Stimulated activated CD8-positive, alpha-beta memory T cell treated with anti-CD3 and anti-CD28 coated beads, Interleukin-15, amount 100 ng/mL, for 1 hour (primary cell): ENCODE measurements around the gene SCP2.

Experiments used
- DNase-seq: peaks from one replicate; pipeline ENCODE4 v3.0.0-alpha.2; 2020; ENCODE audit warnings: low read depth

Gene SCP2

GRCh38 chr1:53082826-53083455 is 155.9 kb downstream of the SCP2 start:
- no peak for DNase-seq

DNA sequence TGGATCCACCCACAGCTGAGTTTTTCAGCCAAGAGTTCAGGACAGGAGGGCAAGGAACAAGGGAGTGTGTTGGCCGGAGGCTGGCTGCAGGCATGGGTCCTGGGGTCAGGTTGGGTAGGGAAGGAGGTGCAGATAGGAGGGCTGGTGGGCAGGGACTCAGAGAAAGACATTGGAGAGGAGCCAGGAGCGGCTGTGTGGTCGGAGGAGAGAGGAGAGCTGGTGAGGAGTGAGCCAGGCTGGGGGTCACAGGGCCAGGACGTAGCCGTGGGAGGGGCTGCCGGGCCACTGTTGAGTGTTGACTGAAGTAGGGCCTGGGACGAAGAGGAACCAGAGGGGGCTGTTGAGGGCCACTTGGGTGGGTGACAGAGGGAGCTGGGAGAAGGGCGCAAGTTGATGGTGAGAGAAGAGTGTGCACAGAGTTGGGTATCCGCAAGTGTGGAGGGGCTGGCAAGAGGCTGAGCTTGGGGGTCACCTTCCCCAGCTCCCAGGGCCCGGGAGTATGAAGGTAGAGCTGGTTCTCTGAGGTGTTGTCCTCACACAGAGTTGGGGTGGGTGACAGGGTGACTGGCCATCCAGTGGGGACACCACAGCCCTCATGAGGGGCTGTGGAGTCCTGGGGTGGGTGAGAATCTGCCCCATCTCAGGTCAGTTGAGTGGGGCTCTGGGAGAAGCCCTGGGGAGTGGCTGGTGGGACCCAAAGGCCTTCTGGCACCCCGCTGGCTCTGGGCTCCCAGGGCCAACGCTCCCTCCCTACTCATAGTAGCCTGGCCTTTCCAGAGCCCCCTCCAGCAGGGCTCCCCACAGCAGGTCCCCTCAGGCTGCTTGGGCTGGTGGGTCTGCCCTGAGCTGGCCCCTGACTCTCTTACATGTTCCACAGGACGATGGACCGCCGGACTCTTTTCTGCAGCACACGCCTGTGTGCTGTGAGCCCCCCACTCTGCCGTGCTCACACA is 156.8 kb downstream of the SCP2 start:
- DNase-seq: no peak

DNA sequence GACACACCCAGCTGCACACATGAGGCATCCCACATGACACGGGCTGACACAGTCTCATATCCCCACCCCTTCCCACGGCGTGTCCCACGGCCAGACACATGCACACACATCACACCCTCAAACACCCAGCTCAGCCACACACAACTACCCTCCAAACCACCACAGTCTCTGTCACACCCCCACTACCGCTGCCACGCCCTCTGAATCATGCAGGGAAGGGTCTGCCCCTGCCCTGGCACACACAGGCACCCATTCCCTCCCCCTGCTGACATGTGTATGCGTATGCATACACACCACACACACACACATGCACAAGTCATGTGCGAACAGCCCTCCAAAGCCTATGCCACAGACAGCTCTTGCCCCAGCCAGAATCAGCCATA is 157.5 kb downstream of the SCP2 start:
- DNase-seq: no peak

- no peak for DNase-seq
Observed at GRCh38 chr1:53085405-53085804, 158.3 kb downstream of the SCP2 start.

- no peak for DNase-seq
Observed at GRCh38 chr1:53086491-53087070, 159.5 kb downstream of the SCP2 start.

GRCh38 chr1:53087332-53088285 is 160.5 kb downstream of the SCP2 start:
- no peak for DNase-seq

- no peak for DNase-seq
Observed at GRCh38 chr1:53088616-53089300, 161.7 kb downstream of the SCP2 start.

- no peak for DNase-seq
Observed at GRCh38 chr1:53089478-53090226, 162.6 kb downstream of the SCP2 start.

- no peak for DNase-seq
Observed at GRCh38 chr1:53090227-53091147, 163.4 kb downstream of the SCP2 start.

- no peak for DNase-seq
Observed at GRCh38 chr1:53091841-53092645, 165.0 kb downstream of the SCP2 start.

DNA sequence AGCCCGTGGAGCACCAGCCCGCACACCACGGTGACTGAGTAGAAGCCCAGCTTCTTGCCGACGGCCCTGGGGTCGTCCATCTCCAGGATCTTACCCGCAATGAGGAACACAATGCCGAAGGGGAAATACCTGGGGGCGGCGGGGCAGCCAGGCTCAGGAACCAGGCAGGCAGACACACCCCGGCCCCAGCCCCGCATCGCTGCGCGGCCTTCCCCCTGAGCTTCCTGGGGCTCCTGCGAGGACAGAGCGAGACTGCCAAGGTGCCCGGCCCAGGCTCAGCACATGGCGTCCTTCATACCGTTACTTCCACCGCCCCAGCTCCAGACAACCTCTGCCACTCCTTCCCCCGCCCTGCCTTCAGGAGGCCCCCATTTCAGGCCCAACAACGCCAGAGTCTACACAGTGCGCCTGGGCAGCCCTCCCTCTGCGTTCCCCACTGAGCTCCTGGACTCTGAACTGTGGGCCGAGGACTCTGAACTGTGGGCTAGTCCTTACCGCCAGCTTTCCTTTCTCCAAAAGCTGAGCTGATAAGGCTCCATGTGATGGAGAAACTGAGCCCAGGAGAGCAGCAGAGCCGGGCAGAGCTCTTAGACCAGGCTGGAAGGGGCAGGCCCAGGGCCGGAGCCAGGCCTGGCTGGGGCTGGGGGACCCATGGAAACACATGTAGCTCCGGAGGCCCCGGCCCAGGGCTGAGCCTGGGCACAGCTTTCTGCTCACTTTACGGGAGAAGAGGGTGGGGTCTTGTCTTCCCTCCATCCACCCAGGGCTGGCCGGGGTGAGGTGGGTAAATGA is 165.8 kb downstream of the SCP2 start:
- no peak for DNase-seq

DNA sequence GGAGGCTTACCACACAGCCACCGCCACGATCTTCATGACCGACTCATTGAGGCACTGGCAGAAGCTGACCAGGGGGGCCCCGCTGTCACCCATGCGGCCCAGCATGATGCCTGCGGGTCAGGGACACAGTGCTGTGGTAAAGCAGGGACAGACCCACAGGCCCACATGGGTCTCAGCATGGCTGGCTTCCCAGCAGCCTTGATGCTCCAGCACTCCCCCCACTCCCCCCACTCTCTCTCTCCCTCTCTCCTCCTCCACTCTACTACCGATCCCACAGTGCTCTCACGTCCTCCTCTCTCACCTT is 166.3 kb downstream of the SCP2 start:
- no peak for DNase-seq

DNA sequence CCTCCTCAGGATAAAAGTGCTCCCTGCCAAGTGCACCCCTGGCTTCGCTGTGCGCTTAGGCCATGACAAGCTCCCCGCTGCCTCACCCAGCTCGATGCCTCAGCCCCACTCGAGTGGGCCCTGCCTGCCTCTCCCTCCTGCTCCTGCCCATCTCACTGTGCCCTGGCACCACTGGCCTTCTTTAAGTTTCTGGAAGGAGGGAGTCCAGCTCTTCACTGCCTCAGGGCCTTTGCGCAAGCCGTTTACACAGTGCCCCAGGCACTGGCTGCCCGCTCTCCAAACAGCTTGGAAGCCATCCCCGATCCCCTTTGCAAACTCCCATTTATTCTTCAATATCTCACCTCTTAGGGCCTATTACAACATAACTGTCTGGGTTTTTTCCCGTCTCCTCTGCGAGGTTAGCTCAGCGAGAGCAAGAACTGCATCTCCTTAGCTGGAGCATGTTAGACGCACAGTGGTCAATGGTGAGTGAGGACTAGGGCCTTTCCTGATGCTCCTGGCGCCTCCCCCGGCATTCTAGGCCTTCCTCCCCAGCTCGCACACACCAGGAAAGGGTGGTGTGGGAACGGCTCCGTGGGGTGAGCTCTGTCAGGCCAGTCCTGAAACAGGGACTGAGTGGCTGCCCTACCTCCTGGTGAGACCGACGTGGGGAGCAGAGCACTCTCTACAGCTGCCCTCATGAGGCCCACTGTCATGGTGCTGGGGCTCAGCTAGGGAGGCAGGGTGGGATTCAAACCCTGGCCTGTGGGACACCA is 166.9 kb downstream of the SCP2 start:
- DNase-seq: no peak

GRCh38 chr1:53094533-53094919 is 167.4 kb downstream of the SCP2 start:
- no peak for DNase-seq
